HepG2 (cell line): ENCODE data around the gene CASZ1. TPM values are rescaled to one million over a fixed set of nuclear protein-coding genes. Genes with fewer than 3 reads are reported as not detected.

Experiments used
- EEA1 ChIP-seq: sonication (generic); formaldehyde crosslinking; IDR thresholded peaks from 2 replicates; pipeline ENCODE4 v1.5.1; 2020; ENCODE audit warnings: mild to moderate bottlenecking, missing genetic modification reagents, borderline replicate concordance
- FOXM1 ChIP-seq: sonication (generic); formaldehyde crosslinking; IDR thresholded peaks from 2 replicates; pipeline ENCODE4 v1.5.0; 2020; ENCODE audit warnings: missing genetic modification reagents
- FOXO1 ChIP-seq: sonication (generic); formaldehyde crosslinking; IDR thresholded peaks from 2 replicates; pipeline ENCODE4 v1.4.0; 2020; ENCODE audit warnings: missing genetic modification reagents
- HNRNPUL1 ChIP-seq: fragments of 200-400 bp; formaldehyde crosslinking; IDR thresholded peaks from 2 replicates; pipeline ENCODE4 v1.6.1; 2017; ENCODE audit warnings: low read depth, mild to moderate bottlenecking, low read length, moderate library complexity
- HOXA3 ChIP-seq: sonication (generic); formaldehyde crosslinking; IDR thresholded peaks from 2 replicates; pipeline ENCODE4 v1.5.0; 2020; ENCODE audit warnings: missing genetic modification reagents
- MEIS1 ChIP-seq: sonication (generic); formaldehyde crosslinking; IDR thresholded peaks from 2 replicates; pipeline ENCODE4 v1.9.0; 2021; ENCODE audit warnings: mild to moderate bottlenecking, missing genetic modification reagents, moderate library complexity, borderline replicate concordance
- PCBP1 ChIP-seq: fragments of 200-400 bp; formaldehyde crosslinking; IDR thresholded peaks from 2 replicates; pipeline ENCODE4 v1.6.1; 2017; ENCODE audit warnings: mild to moderate bottlenecking, low read depth, low read length, borderline replicate concordance
- RARG ChIP-seq: sonication (generic); formaldehyde crosslinking; IDR thresholded peaks from 2 replicates; pipeline ENCODE4 v1.4.0; 2020; ENCODE audit warnings: low read depth, mild to moderate bottlenecking, missing genetic modification reagents
- ZNF432 ChIP-seq: sonication (generic); formaldehyde crosslinking; IDR thresholded peaks from 2 replicates; pipeline ENCODE4 v1.5.0; 2020; ENCODE audit warnings: missing genetic modification reagents, mild to moderate bottlenecking, borderline replicate concordance
- ZNF652 ChIP-seq: IDR thresholded peaks from 2 replicates; pipeline ENCODE4 v1.6.1; 2016; ENCODE audit warnings: low read depth, borderline replicate concordance
- ZNF777 ChIP-seq: sonication (generic); formaldehyde crosslinking; IDR thresholded peaks from 2 replicates; pipeline ENCODE4 v1.4.0; 2020; ENCODE audit warnings: missing genetic modification reagents
- ZNF781 ChIP-seq: sonication (generic); formaldehyde crosslinking; IDR thresholded peaks from 2 replicates; pipeline ENCODE4 v1.5.1; 2020; ENCODE audit warnings: borderline replicate concordance, mild to moderate bottlenecking, missing genetic modification reagents; ENCODE audit errors: not compliant biosample characterization
- ZNF891 ChIP-seq: sonication (generic); formaldehyde crosslinking; IDR thresholded peaks from 2 replicates; pipeline ENCODE4 v1.5.0; 2020; ENCODE audit warnings: mild to moderate bottlenecking, missing genetic modification reagents
- ZSCAN20 ChIP-seq: sonication (generic); formaldehyde crosslinking; IDR thresholded peaks from 2 replicates; pipeline ENCODE4 v1.4.0; 2020; ENCODE audit warnings: missing genetic modification reagents, mild to moderate bottlenecking, borderline replicate concordance
- ZZZ3 ChIP-seq: sonication (generic); formaldehyde crosslinking; IDR thresholded peaks from 2 replicates; pipeline ENCODE4 v1.4.0; 2020; ENCODE audit warnings: missing genetic modification reagents, mild to moderate bottlenecking, borderline replicate concordance
- polyA plus RNA-seq, 8 experiments: library from polyadenylated mRNA; depleted of rRNA in 3 of 8; stranded (reverse) in 7 of 8; unstranded in 1 of 8; fragments of >200 nt; fragmentation: Illumina TruSeq in 4 of 8; extraction: Trizol in 4 of 8; gene quantifications; 2 replicates each; pipeline versions ENCODE4 v1.2.1 to v1.2.3, GENCODE V29; 2011 to 2016; ENCODE audit warnings: low read depth in 4 of 8, missing spikeins in 1 of 8, mixed read lengths in 1 of 8; ENCODE audit not compliant: insufficient read depth in 1 of 8
- total RNA-seq, 5 experiments: library from RNA; depleted of rRNA; stranded (reverse); fragments of >200 nt; fragmentation: Illumina TruSeq; extraction: Trizol; gene quantifications; 2 replicates each; pipeline ENCODE4 v1.2.3, GENCODE V29; 2016; ENCODE audit warnings: low read depth in 1 of 5
- TF ChIP-seq, protein P1 (sequence below): sonication (generic); formaldehyde crosslinking; IDR thresholded peaks from 2 replicates; pipeline ENCODE4 v1.4.0; 2020; ENCODE audit warnings: missing genetic modification reagents
- TF ChIP-seq, protein P2 (sequence below): IDR thresholded peaks from 2 replicates; pipeline ENCODE4 v1.6.1; 2016; ENCODE audit warnings: control low read depth
- TF ChIP-seq, protein P3 (sequence below): sonication (generic); IDR thresholded peaks from 2 replicates; pipeline ENCODE4 v1.6.1; 2016; ENCODE audit warnings: low read depth, borderline replicate concordance
- TF ChIP-seq, protein P4 (sequence below): sonication (generic); formaldehyde crosslinking; conservative IDR thresholded peaks from 2 replicates; pipeline ENCODE4 v1.4.0; 2020; ENCODE audit warnings: missing genetic modification reagents
- TF ChIP-seq, protein P5 (sequence below): sonication (generic); formaldehyde crosslinking; IDR thresholded peaks from 2 replicates; pipeline ENCODE4 v1.4.0; 2020; ENCODE audit warnings: missing genetic modification reagents, borderline replicate concordance

CASZ1 gene
- total and polyA plus RNA-seq, 2 of the 13 experiments (the other 11 are each of a cell fraction or from before 2014, with no cell fraction given), result 1.9 to 3.7 TPM

DNA sequence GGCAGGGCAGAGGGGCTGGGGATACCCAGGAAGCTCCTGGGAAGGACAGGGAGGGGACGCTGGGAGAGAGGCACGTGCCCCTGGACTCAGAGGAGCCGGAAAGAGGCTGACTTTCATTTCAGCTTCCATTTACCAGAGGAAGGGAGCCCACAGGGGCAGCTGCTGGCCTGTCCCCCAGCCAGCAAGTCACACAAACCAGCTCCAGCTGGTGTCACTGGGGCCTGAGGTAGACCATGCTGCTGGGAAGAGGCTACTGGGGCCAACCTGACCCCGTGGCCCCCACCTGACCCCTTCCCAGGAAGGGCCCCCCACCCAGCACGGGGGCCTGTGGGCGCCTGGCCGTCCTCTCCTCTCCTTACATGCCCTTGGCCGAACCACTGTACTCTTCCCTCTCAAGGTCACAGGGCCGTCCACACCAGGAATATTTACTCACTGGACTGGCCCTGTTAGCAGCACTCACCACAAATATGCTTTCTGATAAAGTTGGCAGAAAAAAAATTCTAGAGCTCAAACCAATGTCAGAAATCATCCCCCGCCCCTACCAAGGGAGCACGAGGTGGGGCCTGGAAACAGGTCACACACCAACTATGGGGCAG is 110.5 kb downstream of the CASZ1 start (continued):
- TF ChIP-seq, protein P1, sequence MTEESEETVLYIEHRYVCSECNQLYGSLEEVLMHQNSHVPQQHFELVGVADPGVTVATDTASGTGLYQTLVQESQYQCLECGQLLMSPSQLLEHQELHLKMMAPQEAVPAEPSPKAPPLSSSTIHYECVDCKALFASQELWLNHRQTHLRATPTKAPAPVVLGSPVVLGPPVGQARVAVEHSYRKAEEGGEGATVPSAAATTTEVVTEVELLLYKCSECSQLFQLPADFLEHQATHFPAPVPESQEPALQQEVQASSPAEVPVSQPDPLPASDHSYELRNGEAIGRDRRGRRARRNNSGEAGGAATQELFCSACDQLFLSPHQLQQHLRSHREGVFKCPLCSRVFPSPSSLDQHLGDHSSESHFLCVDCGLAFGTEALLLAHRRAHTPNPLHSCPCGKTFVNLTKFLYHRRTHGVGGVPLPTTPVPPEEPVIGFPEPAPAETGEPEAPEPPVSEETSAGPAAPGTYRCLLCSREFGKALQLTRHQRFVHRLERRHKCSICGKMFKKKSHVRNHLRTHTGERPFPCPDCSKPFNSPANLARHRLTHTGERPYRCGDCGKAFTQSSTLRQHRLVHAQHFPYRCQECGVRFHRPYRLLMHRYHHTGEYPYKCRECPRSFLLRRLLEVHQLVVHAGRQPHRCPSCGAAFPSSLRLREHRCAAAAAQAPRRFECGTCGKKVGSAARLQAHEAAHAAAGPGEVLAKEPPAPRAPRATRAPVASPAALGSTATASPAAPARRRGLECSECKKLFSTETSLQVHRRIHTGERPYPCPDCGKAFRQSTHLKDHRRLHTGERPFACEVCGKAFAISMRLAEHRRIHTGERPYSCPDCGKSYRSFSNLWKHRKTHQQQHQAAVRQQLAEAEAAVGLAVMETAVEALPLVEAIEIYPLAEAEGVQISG (CRISPR knock-in tag), result peak; percentile 55
- TF ChIP-seq, protein P2, sequence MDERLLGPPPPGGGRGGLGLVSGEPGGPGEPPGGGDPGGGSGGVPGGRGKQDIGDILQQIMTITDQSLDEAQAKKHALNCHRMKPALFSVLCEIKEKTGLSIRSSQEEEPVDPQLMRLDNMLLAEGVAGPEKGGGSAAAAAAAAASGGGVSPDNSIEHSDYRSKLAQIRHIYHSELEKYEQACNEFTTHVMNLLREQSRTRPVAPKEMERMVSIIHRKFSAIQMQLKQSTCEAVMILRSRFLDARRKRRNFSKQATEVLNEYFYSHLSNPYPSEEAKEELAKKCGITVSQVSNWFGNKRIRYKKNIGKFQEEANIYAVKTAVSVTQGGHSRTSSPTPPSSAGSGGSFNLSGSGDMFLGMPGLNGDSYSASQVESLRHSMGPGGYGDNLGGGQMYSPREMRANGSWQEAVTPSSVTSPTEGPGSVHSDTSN (CRISPR knock-in tag), result no peak
- TF ChIP-seq HNRNPUL1, result no peak
- TF ChIP-seq ZNF891 (CRISPR knock-in tag), result no peak
- no peak for TF ChIP-seq ZNF432 (CRISPR knock-in tag)
- no peak for TF ChIP-seq EEA1 (CRISPR knock-in tag)
- no peak for TF ChIP-seq ZSCAN20 (CRISPR knock-in tag)
- no peak for TF ChIP-seq ZNF781
- TF ChIP-seq ZNF652 (CRISPR knock-in tag), result no peak
- TF ChIP-seq FOXM1, result no peak
- TF ChIP-seq HOXA3 (CRISPR knock-in tag), result peak; percentile 67
- TF ChIP-seq MEIS1 (CRISPR knock-in tag), result no peak
- TF ChIP-seq, protein P3, sequence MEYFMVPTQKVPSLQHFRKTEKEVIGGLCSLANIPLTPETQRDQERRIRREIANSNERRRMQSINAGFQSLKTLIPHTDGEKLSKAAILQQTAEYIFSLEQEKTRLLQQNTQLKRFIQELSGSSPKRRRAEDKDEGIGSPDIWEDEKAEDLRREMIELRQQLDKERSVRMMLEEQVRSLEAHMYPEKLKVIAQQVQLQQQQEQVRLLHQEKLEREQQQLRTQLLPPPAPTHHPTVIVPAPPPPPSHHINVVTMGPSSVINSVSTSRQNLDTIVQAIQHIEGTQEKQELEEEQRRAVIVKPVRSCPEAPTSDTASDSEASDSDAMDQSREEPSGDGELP, result peak; percentile 73; the same call in 1 of the 2 replicates
- TF ChIP-seq RARG (CRISPR knock-in tag), result no peak
- TF ChIP-seq ZNF777, result no peak; the same call in 1 of the 2 replicates
- no peak for TF ChIP-seq PCBP1
- TF ChIP-seq ZZZ3 (CRISPR knock-in tag), result no peak
- TF ChIP-seq, protein P4, sequence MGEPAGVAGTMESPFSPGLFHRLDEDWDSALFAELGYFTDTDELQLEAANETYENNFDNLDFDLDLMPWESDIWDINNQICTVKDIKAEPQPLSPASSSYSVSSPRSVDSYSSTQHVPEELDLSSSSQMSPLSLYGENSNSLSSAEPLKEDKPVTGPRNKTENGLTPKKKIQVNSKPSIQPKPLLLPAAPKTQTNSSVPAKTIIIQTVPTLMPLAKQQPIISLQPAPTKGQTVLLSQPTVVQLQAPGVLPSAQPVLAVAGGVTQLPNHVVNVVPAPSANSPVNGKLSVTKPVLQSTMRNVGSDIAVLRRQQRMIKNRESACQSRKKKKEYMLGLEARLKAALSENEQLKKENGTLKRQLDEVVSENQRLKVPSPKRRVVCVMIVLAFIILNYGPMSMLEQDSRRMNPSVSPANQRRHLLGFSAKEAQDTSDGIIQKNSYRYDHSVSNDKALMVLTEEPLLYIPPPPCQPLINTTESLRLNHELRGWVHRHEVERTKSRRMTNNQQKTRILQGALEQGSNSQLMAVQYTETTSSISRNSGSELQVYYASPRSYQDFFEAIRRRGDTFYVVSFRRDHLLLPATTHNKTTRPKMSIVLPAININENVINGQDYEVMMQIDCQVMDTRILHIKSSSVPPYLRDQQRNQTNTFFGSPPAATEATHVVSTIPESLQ, result no peak
- TF ChIP-seq FOXO1 (CRISPR knock-in tag), result peak; percentile 64; the same call in 1 of the 2 replicates
- TF ChIP-seq, protein P5, sequence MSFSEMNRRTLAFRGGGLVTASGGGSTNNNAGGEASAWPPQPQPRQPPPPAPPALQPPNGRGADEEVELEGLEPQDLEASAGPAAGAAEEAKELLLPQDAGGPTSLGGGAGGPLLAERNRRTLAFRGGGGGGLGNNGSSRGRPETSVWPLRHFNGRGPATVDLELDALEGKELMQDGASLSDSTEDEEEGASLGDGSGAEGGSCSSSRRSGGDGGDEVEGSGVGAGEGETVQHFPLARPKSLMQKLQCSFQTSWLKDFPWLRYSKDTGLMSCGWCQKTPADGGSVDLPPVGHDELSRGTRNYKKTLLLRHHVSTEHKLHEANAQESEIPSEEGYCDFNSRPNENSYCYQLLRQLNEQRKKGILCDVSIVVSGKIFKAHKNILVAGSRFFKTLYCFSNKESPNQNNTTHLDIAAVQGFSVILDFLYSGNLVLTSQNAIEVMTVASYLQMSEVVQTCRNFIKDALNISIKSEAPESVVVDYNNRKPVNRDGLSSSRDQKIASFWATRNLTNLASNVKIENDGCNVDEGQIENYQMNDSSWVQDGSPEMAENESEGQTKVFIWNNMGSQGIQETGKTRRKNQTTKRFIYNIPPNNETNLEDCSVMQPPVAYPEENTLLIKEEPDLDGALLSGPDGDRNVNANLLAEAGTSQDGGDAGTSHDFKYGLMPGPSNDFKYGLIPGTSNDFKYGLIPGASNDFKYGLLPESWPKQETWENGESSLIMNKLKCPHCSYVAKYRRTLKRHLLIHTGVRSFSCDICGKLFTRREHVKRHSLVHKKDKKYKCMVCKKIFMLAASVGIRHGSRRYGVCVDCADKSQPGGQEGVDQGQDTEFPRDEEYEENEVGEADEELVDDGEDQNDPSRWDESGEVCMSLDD (CRISPR knock-in tag), result peak; percentile 96; the same call in 1 of the 2 replicates
